ENCODE data around the gene TBC1D9.

DNA sequence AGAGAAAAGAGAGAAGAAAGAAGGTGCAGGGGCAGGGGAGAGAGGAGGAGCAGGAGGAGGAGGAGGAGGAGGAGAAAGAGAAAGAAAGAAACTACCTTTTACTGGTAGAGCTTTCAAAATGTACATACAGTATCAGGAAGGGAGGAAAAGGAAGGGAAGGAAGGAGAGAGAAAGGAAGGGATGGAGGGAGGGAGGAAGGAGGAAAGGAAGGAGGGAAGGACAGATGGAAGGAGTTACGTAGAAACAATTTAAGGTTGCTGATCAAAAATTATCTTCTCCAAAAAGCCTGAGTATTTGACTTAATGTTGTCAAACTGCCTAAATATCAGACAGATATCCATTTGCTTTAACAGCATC lies 13.4 kb downstream of the TBC1D9 start:
- no peak for TF ChIP-seq CTCF (IDR thresholded peaks at IDR 0.05)
- TF ChIP-seq ATF6 (CRISPR knock-in tag; IDR thresholded peaks at IDR 0.05), result no peak
- TF ChIP-seq JUN (CRISPR knock-in tag; IDR thresholded peaks at IDR 0.05), result no peak
- TF ChIP-seq SP1 (CRISPR knock-in tag; conservative IDR thresholded peaks at IDR 0.05), result no peak
- no peak for TF ChIP-seq ZBTB21 (CRISPR knock-in tag; IDR thresholded peaks at IDR 0.05; ENCODE audit: borderline replicate concordance)
- TF ChIP-seq ATF1 (CRISPR knock-in tag; IDR thresholded peaks at IDR 0.05), result no peak
- no peak for TF ChIP-seq SMAD3 (CRISPR knock-in tag; IDR thresholded peaks at IDR 0.05; ENCODE audit: borderline replicate concordance)
- no peak for TF ChIP-seq ZNF263 (CRISPR knock-in tag; IDR thresholded peaks at IDR 0.05; ENCODE audit: low read depth)

Measured in WTC11 (cell line).